GM23338 (cell line): ENCODE measurements around the gene PTPRS. TPM values are rescaled to one million over a fixed set of nuclear protein-coding genes. Genes with fewer than 3 reads are reported as not detected.

ENCODE experiments used
- ATAC-seq: fragments of 200-7000 bp; cut with Tn5 transposase; 3 replicates; pipeline ENCODE4 v1.9.1; 2020
- DNase-seq: peaks from one replicate; pipeline ENCODE4 v3.0.0-alpha.2; 2015; ENCODE audit warnings: low spot score
- H2AFZ ChIP-seq: fragments of 200-600 bp; sonication (generic); 2 replicates; pipeline ENCODE4 v1.8.0; 2016; ENCODE audit warnings: antibody characterized with exemption, mild to moderate bottlenecking, moderate library complexity
- H3F3A ChIP-seq: fragments of 200-600 bp; sonication (generic); replicated peaks from 2 replicates; pipeline ENCODE4 v1.8.0; 2017; ENCODE audit warnings: antibody characterized with exemption, mixed run types, low read depth
- H3K27ac ChIP-seq: fragments of 200-600 bp; sonication (generic); 2 replicates; pipeline ENCODE4 v1.6.1; 2016; ENCODE audit warnings: low read depth
- H3K27me3 ChIP-seq: fragments of 200-600 bp; sonication (generic); 2 replicates; pipeline ENCODE4 v1.8.0; 2016; ENCODE audit warnings: mild to moderate bottlenecking, mixed run types, moderate library complexity; ENCODE audit not compliant: insufficient read depth
- H3K36me3 ChIP-seq: fragments of 200-600 bp; sonication (generic); 2 replicates; pipeline ENCODE4 v1.8.0; 2016; ENCODE audit warnings: mild to moderate bottlenecking; ENCODE audit not compliant: insufficient read depth
- H3K4me1 ChIP-seq: fragments of 200-600 bp; sonication (generic); 2 replicates; pipeline ENCODE4 v1.8.0; 2016; ENCODE audit warnings: mild to moderate bottlenecking, moderate library complexity; ENCODE audit not compliant: insufficient read depth
- H3K4me2 ChIP-seq: fragments of 200-600 bp; sonication (generic); 2 replicates; pipeline ENCODE4 v1.7.1; 2017; ENCODE audit warnings: mixed run types
- H3K4me3 ChIP-seq: fragments of 200-600 bp; sonication (generic); 2 replicates; pipeline ENCODE4 v1.6.1; 2016; ENCODE audit warnings: mixed run types
- H3K79me2 ChIP-seq: fragments of 200-600 bp; sonication (generic); replicated peaks from 2 replicates; pipeline ENCODE4 v1.8.0; 2017; ENCODE audit warnings: mild to moderate bottlenecking; ENCODE audit not compliant: insufficient read depth
- H3K9me2 ChIP-seq: fragments of 200-600 bp; sonication (generic); 2 replicates; pipeline ENCODE4 v1.8.0; 2017; ENCODE audit not compliant: insufficient read depth
- H4K20me1 ChIP-seq: fragments of 200-600 bp; sonication (generic); replicated peaks from 2 replicates; pipeline ENCODE4 v1.8.0; 2017; ENCODE audit warnings: mild to moderate bottlenecking; ENCODE audit not compliant: insufficient read depth
- H3K27ac Mint-ChIP-seq: 2 replicates; pipeline ENCODE4 v1.8.0; 2020; ENCODE audit warnings: inconsistent platforms, mild to moderate bottlenecking, moderate library complexity, mixed read lengths
- H3K27me3 Mint-ChIP-seq: 3 replicates; pipeline ENCODE4 v1.8.0; 2022; ENCODE audit warnings: low read depth, mild to moderate bottlenecking, moderate library complexity, mixed read lengths, inconsistent platforms; ENCODE audit not compliant: insufficient read depth, poor library complexity
- H3K36me3 Mint-ChIP-seq: 3 replicates; pipeline ENCODE4 v1.8.0; 2021; ENCODE audit warnings: low read depth, mild to moderate bottlenecking, inconsistent platforms, moderate library complexity, mixed read lengths
- H3K4me1 Mint-ChIP-seq: 3 replicates; pipeline ENCODE4 v1.8.0; 2020; ENCODE audit warnings: mild to moderate bottlenecking, inconsistent platforms, mixed read lengths
- H3K4me3 Mint-ChIP-seq: 3 replicates; pipeline ENCODE4 v1.8.0; 2021; ENCODE audit warnings: moderate library complexity, mild to moderate bottlenecking, inconsistent platforms, mixed read lengths
- H3K9me3 Mint-ChIP-seq: 3 replicates; pipeline ENCODE4 v1.8.0; 2020; ENCODE audit warnings: moderate library complexity, mild to moderate bottlenecking, inconsistent platforms, mixed read lengths
- CREB1 ChIP-seq: fragments of 250-450 bp; sonication (Bioruptor Pico); IDR thresholded peaks from 2 replicates; pipeline ENCODE4 v1.5.0; 2020; ENCODE audit warnings: low read depth, mild to moderate bottlenecking, moderate library complexity
- ETS1 ChIP-seq: IDR thresholded peaks from 2 replicates; pipeline ENCODE4 v1.6.1; 2016; ENCODE audit warnings: antibody characterized with exemption
- EZH2 ChIP-seq: fragments of 200-600 bp; sonication (generic); IDR thresholded peaks from one replicate; pipeline ENCODE4 v1.8.0; 2017; ENCODE audit warnings: antibody characterized with exemption, mild to moderate bottlenecking, low read depth; ENCODE audit not compliant: unreplicated experiment
- EZH2phosphoT487 ChIP-seq: fragments of 200-600 bp; sonication (generic); IDR thresholded peaks from one replicate; pipeline ENCODE4 v1.8.1; 2018; ENCODE audit warnings: antibody characterized with exemption; ENCODE audit not compliant: unreplicated experiment
- STAT1 ChIP-seq: IDR thresholded peaks from one replicate; pipeline ENCODE4 v1.6.1; 2016; ENCODE audit warnings: antibody characterized with exemption; ENCODE audit not compliant: unreplicated experiment
- ZNF114 ChIP-seq: fragments of 250-450 bp; sonication (Bioruptor Pico); IDR thresholded peaks from 2 replicates; pipeline ENCODE4 v1.5.0; 2020; ENCODE audit warnings: mild to moderate bottlenecking, moderate library complexity
- polyA plus RNA-seq: library from polyadenylated mRNA; unstranded; fragments of >200 nt; fragmentation: Nextera tagmentation; extraction: Ambion mirVana; gene quantifications from 2 replicates; pipeline ENCODE4 v1.2.1, GENCODE V29; 2016
- total RNA-seq: library from RNA; depleted of rRNA; stranded (reverse); fragments of >200 nt; shearing (Covaris generic); gene quantifications from 2 replicates; pipeline ENCODE4 v1.2.3, GENCODE V29; 2014
- TF ChIP-seq, protein P1 (sequence below): fragments of 250-450 bp; sonication (Bioruptor Pico); IDR thresholded peaks from 2 replicates; pipeline ENCODE4 v1.5.0; 2020; ENCODE audit warnings: mild to moderate bottlenecking, moderate library complexity

PTPRS gene
- total and polyA plus RNA-seq, 2 experiments from 2014 or later: 20.7 to 290 TPM

GRCh38 chr19:5296457-5297271 is 43.9 kb downstream of the PTPRS start (continued):
- TF ChIP-seq, protein P1, sequence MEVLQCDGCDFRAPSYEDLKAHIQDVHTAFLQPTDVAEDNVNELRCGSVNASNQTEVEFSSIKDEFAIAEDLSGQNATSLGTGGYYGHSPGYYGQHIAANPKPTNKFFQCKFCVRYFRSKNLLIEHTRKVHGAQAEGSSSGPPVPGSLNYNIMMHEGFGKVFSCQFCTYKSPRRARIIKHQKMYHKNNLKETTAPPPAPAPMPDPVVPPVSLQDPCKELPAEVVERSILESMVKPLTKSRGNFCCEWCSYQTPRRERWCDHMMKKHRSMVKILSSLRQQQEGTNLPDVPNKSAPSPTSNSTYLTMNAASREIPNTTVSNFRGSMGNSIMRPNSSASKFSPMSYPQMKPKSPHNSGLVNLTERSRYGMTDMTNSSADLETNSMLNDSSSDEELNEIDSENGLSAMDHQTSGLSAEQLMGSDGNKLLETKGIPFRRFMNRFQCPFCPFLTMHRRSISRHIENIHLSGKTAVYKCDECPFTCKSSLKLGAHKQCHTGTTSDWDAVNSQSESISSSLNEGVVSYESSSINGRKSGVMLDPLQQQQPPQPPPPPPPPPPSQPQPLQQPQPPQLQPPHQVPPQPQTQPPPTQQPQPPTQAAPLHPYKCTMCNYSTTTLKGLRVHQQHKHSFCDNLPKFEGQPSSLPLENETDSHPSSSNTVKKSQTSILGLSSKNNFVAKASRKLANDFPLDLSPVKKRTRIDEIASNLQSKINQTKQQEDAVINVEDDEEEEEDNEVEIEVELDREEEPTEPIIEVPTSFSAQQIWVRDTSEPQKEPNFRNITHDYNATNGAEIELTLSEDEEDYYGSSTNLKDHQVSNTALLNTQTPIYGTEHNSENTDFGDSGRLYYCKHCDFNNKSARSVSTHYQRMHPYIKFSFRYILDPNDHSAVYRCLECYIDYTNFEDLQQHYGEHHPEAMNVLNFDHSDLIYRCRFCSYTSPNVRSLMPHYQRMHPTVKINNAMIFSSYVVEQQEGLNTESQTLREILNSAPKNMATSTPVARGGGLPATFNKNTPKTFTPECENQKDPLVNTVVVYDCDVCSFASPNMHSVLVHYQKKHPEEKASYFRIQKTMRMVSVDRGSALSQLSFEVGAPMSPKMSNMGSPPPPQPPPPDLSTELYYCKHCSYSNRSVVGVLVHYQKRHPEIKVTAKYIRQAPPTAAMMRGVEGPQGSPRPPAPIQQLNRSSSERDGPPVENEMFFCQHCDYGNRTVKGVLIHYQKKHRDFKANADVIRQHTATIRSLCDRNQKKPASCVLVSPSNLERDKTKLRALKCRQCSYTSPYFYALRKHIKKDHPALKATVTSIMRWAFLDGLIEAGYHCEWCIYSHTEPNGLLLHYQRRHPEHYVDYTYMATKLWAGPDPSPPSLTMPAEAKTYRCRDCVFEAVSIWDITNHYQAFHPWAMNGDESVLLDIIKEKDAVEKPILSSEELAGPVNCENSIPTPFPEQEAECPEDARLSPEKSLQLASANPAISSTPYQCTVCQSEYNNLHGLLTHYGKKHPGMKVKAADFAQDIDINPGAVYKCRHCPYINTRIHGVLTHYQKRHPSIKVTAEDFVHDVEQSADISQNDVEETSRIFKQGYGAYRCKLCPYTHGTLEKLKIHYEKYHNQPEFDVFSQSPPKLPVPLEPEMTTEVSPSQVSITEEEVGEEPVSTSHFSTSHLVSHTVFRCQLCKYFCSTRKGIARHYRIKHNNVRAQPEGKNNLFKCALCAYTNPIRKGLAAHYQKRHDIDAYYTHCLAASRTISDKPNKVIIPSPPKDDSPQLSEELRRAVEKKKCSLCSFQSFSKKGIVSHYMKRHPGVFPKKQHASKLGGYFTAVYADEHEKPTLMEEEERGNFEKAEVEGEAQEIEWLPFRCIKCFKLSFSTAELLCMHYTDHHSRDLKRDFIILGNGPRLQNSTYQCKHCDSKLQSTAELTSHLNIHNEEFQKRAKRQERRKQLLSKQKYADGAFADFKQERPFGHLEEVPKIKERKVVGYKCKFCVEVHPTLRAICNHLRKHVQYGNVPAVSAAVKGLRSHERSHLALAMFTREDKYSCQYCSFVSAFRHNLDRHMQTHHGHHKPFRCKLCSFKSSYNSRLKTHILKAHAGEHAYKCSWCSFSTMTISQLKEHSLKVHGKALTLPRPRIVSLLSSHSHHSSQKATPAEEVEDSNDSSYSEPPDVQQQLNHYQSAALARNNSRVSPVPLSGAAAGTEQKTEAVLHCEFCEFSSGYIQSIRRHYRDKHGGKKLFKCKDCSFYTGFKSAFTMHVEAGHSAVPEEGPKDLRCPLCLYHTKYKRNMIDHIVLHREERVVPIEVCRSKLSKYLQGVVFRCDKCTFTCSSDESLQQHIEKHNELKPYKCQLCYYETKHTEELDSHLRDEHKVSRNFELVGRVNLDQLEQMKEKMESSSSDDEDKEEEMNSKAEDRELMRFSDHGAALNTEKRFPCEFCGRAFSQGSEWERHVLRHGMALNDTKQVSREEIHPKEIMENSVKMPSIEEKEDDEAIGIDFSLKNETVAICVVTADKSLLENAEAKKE (CRISPR knock-in tag): no peak
- TF ChIP-seq STAT1 (no peak), EZH2 (no peak)

GRCh38 chr19:5296021-5296420 is 44.6 kb downstream of the PTPRS start:
- no peak for ATAC-seq
- TF ChIP-seq ETS1: no peak
- TF ChIP-seq ZNF114 (CRISPR knock-in tag): no peak
- no peak for TF ChIP-seq EZH2phosphoT487
- no peak for TF ChIP-seq CREB1 (CRISPR knock-in tag)
- TF ChIP-seq, protein P1 (CRISPR knock-in tag): no peak
- no peak for TF ChIP-seq EZH2

More at GRCh38 chr19:5296021-5296420, 44.6 kb downstream of the PTPRS start:
- Histone ChIP-seq H3K4me1 (peaks cover 19% of the 10 kb centered on the region), H3K4me2 (no peak overlapping the region), H3F3A (peaks cover 10% of the 10 kb centered on the region; the same call in 1 of the 2 replicates), H3K36me3 (no peaks in the 10 kb centered on the region), H3K79me2 (peaks cover 65% of the 10 kb centered on the region), H2AFZ (no peak overlapping the region), H3K27me3 (no peaks in the 10 kb centered on the region), H3K27ac (no peak overlapping the region), H4K20me1 (peaks cover 39% of the 10 kb centered on the region), H3K4me3 (no peak overlapping the region), H3K9me2 (no peaks in the 10 kb centered on the region)
- Mint-ChIP-seq H3K4me1 (peaks cover 19% of the 10 kb centered on the region), H3K9me3 (no peaks in the 10 kb centered on the region), H3K27me3 (peaks cover 17% of the 10 kb centered on the region), H3K4me3 (no peak overlapping the region), H3K36me3 (peaks cover 9% of the 10 kb centered on the region), H3K27ac (no peak overlapping the region)
- no peak for DNase-seq
